ENCODE results near the gene NDUFAF4.

Gene NDUFAF4

GRCh38 chr6:96897396-96898240 lies at the start of gene NDUFAF4:
NDUFAF4 (minus strand) TSS chr6:96897891; CDS start chr6:96897801, 90 bp downstream.
- peak; percentile 42 for DNase-seq (ENCODE audit: low read depth)

GRCh38 chr6:96947055-96947454 lies 49.4 kb upstream of the NDUFAF4 start:
- DNase-seq (ENCODE audit: low read depth): no peak

GRCh38 chr6:96943555-96944215 lies 46.0 kb upstream of the NDUFAF4 start:
- no peak for DNase-seq (ENCODE audit: low read depth)

GRCh38 chr6:96942676-96943075 lies 45.0 kb upstream of the NDUFAF4 start:
- DNase-seq (ENCODE audit: low read depth): no peak

GRCh38 chr6:96940322-96940721 lies 42.6 kb upstream of the NDUFAF4 start:
- DNase-seq (ENCODE audit: low read depth): no peak

GRCh38 chr6:96939007-96939805 lies 41.5 kb upstream of the NDUFAF4 start:
- peak; percentile 36 for DNase-seq (ENCODE audit: low read depth)

- DNase-seq (ENCODE audit: low read depth): no peak
Observed at GRCh38 chr6:96934087-96934486, 36.4 kb upstream of the NDUFAF4 start.

- DNase-seq (ENCODE audit: low read depth): no peak
Observed at GRCh38 chr6:96931198-96931597, 33.5 kb upstream of the NDUFAF4 start.

- no peak for DNase-seq (ENCODE audit: low read depth)
Observed at GRCh38 chr6:96929741-96930140, 32.0 kb upstream of the NDUFAF4 start.

- DNase-seq (ENCODE audit: low read depth): no peak
Observed at GRCh38 chr6:96927660-96928059, 30.0 kb upstream of the NDUFAF4 start.

- DNase-seq (ENCODE audit: low read depth): no peak
Observed at GRCh38 chr6:96926425-96926824, 28.7 kb upstream of the NDUFAF4 start.

- DNase-seq (ENCODE audit: low read depth): no peak
Observed at GRCh38 chr6:96925290-96925687, 27.6 kb upstream of the NDUFAF4 start.

GRCh38 chr6:96923871-96924493 lies 26.3 kb upstream of the NDUFAF4 start:
- DNase-seq (ENCODE audit: low read depth): no peak

GRCh38 chr6:96923400-96923799 lies 25.7 kb upstream of the NDUFAF4 start:
- no peak for DNase-seq (ENCODE audit: low read depth)

GRCh38 chr6:96917098-96917497 lies 19.4 kb upstream of the NDUFAF4 start:
- DNase-seq (ENCODE audit: low read depth): no peak

- no peak for DNase-seq (ENCODE audit: low read depth)
Observed at GRCh38 chr6:96913621-96914020, 15.9 kb upstream of the NDUFAF4 start.

GRCh38 chr6:96911751-96912150 lies 14.1 kb upstream of the NDUFAF4 start:
- no peak for DNase-seq (ENCODE audit: low read depth)

GRCh38 chr6:96911171-96911570 lies 13.5 kb upstream of the NDUFAF4 start:
- no peak for DNase-seq (ENCODE audit: low read depth)

GRCh38 chr6:96909811-96910210 lies 12.1 kb upstream of the NDUFAF4 start:
- DNase-seq (ENCODE audit: low read depth): no peak

GRCh38 chr6:96907498-96907897 lies 9.8 kb upstream of the NDUFAF4 start:
- DNase-seq (ENCODE audit: low read depth): no peak

- DNase-seq (ENCODE audit: low read depth): no peak
Observed at GRCh38 chr6:96900873-96901272, 3.2 kb upstream of the NDUFAF4 start.

GRCh38 chr6:96899451-96899998 lies 1.8 kb upstream of the NDUFAF4 start:
- DNase-seq (ENCODE audit: low read depth): no peak

Data from GM04503 (cell line).